UCSD-AML1 (cell line): ENCODE measurements around the gene TECTB.
"Not testable (repeated sequence)": the region's sequence is repeated elsewhere in the genome, so short reads cannot be mapped to it uniquely, and the experiment has no call there.

Experiments
- DNase-seq: peaks from one replicate; lab custom pipeline; 2025; ENCODE audit not compliant: unreplicated experiment; lab: John Stamatoyannopoulos, UW

Gene TECTB

GRCh38 chr10:112283100-112283499 is at the start of gene TECTB:
Gene TECTB (plus strand): TSS chr10:112283400. CDS start chr10:112283735, 335 bp downstream.
- DNase-seq, result no peak

- no peak for DNase-seq
These were observed 48.1 kb upstream of the TECTB start for GRCh38 chr10:112235141-112235540.

- no peak for DNase-seq
These were observed 47.3 kb upstream of the TECTB start for GRCh38 chr10:112235920-112236319.

GRCh38 chr10:112236486-112236885 is 46.7 kb upstream of the TECTB start:
- no peak for DNase-seq

- DNase-seq, result no peak
These were observed 43.9 kb upstream of the TECTB start for GRCh38 chr10:112239347-112239746.

GRCh38 chr10:112240441-112240840 is 42.8 kb upstream of the TECTB start:
- DNase-seq, result no peak

- no peak for DNase-seq
These were observed 41.4 kb upstream of the TECTB start for GRCh38 chr10:112241651-112242341.

- DNase-seq, result no peak
These were observed 40.4 kb upstream of the TECTB start for GRCh38 chr10:112242769-112243168.

- DNase-seq, result no peak
These were observed 39.5 kb upstream of the TECTB start for GRCh38 chr10:112243713-112244112.

- no peak for DNase-seq
These were observed 39.0 kb upstream of the TECTB start for GRCh38 chr10:112244197-112244596.

- DNase-seq, result no peak
These were observed 35.4 kb upstream of the TECTB start for GRCh38 chr10:112247791-112248190.

- DNase-seq, result no peak
These were observed 34.5 kb upstream of the TECTB start for GRCh38 chr10:112248584-112249295.

- DNase-seq, result no peak
These were observed 33.5 kb upstream of the TECTB start for GRCh38 chr10:112249722-112250121.

- DNase-seq, result no peak
These were observed 32.6 kb upstream of the TECTB start for GRCh38 chr10:112250555-112250954.

GRCh38 chr10:112251238-112251637 is 32.0 kb upstream of the TECTB start:
- not testable (repeated sequence) for DNase-seq

- no peak for DNase-seq
These were observed 24.8 kb upstream of the TECTB start for GRCh38 chr10:112258407-112258806.

- DNase-seq, result no peak
These were observed 23.5 kb upstream of the TECTB start for GRCh38 chr10:112259688-112260087.

- no peak for DNase-seq
These were observed 22.4 kb upstream of the TECTB start for GRCh38 chr10:112260831-112261230.

GRCh38 chr10:112261281-112261822 is 21.8 kb upstream of the TECTB start:
- no peak for DNase-seq

- no peak for DNase-seq
These were observed 20.7 kb upstream of the TECTB start for GRCh38 chr10:112262546-112262945.

GRCh38 chr10:112265745-112266144 is 17.5 kb upstream of the TECTB start:
- no peak for DNase-seq

- DNase-seq, result no peak
These were observed 13.9 kb upstream of the TECTB start for GRCh38 chr10:112269266-112269665.
